ENCODE results near the gene SLCO4A1. TPM values are rescaled to one million over a fixed set of nuclear protein-coding genes. Genes with fewer than 3 reads are reported as not detected.

SLCO4A1 gene
- total and polyA plus RNA-seq, 9 of the 15 experiments (the other 6 are each of a cell fraction or from before 2014, with no cell fraction given) = 1.6 to 21.9 (median 12.8) TPM

GRCh38 chr20:62685781-62686555, 43.7 kb downstream of the SLCO4A1 start (continued):
- no peak for TF ChIP-seq USF2 (CRISPR knock-in tag; IDR thresholded peaks at IDR 0.05)
- TF ChIP-seq SLC30A9 (CRISPR knock-in tag; IDR thresholded peaks at IDR 0.05) = no peak
- no peak for TF ChIP-seq SMARCB1 (IDR thresholded peaks at IDR 0.05; ENCODE audit: insufficient read length, low read depth)
- TF ChIP-seq PTTG1 (tag; IDR thresholded peaks at IDR 0.05; ENCODE audit: low read depth) = no peak
- TF ChIP-seq SREBF2 (CRISPR knock-in tag; IDR thresholded peaks at IDR 0.05) = no peak
- TF ChIP-seq ZKSCAN8 (CRISPR knock-in tag; IDR thresholded peaks at IDR 0.05) = no peak
- peak; percentile 70; the same call in 1 of the 2 replicates for TF ChIP-seq SMARCA4 (IDR thresholded peaks at IDR 0.05)
- TF ChIP-seq NFYB (IDR thresholded peaks at IDR 0.05; ENCODE audit: extremely low read depth, insufficient read length) = no peak
- no peak for TF ChIP-seq ATF6 (CRISPR knock-in tag; IDR thresholded peaks at IDR 0.05)
- no peak for TF ChIP-seq MCM7 (IDR thresholded peaks at IDR 0.05)
- no peak for TF ChIP-seq ZNF274 (IDR thresholded peaks at IDR 0.05; ENCODE audit: borderline replicate concordance, low read depth, low read length)
- TF ChIP-seq ETV6 (IDR thresholded peaks at IDR 0.05; ENCODE audit: borderline replicate concordance in 1 of 2, low read depth in 2 of 2, low read length in 1 of 2) = peak; percentile 90 to 95; a peak in 3 of 4 replicates
- no peak for TF ChIP-seq ETV6 (CRISPR knock-in tag; IDR thresholded peaks at IDR 0.05; ENCODE audit: borderline replicate concordance)
- TF ChIP-seq ZNF507 (tag; conservative IDR thresholded peaks at IDR 0.05) = no peak
- no peak for TF ChIP-seq POLR2A (conservative IDR thresholded peaks at IDR 0.05)
- TF ChIP-seq TAF15 (IDR thresholded peaks at IDR 0.05; ENCODE audit: low read depth, low read length) = no peak
- peak; percentile 65; the same call in 1 of the 2 replicates for TF ChIP-seq ETV5 (CRISPR knock-in tag; IDR thresholded peaks at IDR 0.05; ENCODE audit: low read depth)
- no peak for TF ChIP-seq ZNF830 (CRISPR knock-in tag; IDR thresholded peaks at IDR 0.05)
- no peak for TF ChIP-seq SIRT6 (IDR thresholded peaks at IDR 0.05; ENCODE audit: low read depth, low read length)
- TF ChIP-seq NFIX (CRISPR knock-in tag; IDR thresholded peaks at IDR 0.05; ENCODE audit: low read depth) = no peak
- TF ChIP-seq PML (IDR thresholded peaks at IDR 0.05; ENCODE audit: low read length) = no peak; the same call in 1 of the 2 replicates
- TF ChIP-seq TCF7 (IDR thresholded peaks at IDR 0.05; ENCODE audit: borderline replicate concordance) = no peak
- TF ChIP-seq ARID2 (IDR thresholded peaks at IDR 0.05) = no peak
- no peak for TF ChIP-seq FUS (optimal IDR thresholded peaks at IDR 0.05; ENCODE audit: low read depth, low read length)

Data from K562 (cell line).